D721Med (cell line): ENCODE results near the gene DDX10.

ENCODE experiments used
- DNase-seq: peaks from one replicate; pipeline ENCODE4 v3.0.0; 2011; ENCODE audit warnings: low spot score; ENCODE audit not compliant: insufficient read length
- FAIRE-seq: peaks from 2 replicates; lab custom pipeline; 2011; peaks lifted over from hg19 to GRCh38; lab: Jason Lieb, UNC
- TF ChIP-seq, protein P1 (sequence below): IDR thresholded peaks from 2 replicates; pipeline ENCODE4 v1.5.1; 2012; ENCODE audit warnings: mild to moderate bottlenecking, control low read depth; ENCODE audit not compliant: insufficient read depth; ENCODE audit errors: missing control alignments

DDX10 gene

DNA sequence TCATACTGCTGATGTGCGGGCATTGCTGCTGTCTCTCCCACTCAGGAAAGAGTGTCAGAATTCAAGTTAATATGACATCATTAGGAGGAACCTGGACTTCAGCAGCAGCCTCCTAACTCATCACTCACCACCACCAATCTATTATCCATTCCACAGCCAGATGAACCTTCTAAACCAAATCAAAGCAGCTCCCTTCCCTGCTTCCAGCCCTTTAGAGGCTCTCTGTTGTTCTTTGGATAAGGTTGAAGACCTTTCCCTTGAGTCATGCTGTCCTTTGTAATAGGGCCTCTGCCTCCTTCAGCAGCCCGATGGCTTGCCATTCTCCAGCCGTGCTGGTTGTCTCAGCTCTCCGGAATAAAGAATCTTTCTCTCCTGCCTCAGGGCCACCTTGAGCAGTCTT lies 301.3 kb downstream of the DDX10 start:
- TF ChIP-seq, protein P1, sequence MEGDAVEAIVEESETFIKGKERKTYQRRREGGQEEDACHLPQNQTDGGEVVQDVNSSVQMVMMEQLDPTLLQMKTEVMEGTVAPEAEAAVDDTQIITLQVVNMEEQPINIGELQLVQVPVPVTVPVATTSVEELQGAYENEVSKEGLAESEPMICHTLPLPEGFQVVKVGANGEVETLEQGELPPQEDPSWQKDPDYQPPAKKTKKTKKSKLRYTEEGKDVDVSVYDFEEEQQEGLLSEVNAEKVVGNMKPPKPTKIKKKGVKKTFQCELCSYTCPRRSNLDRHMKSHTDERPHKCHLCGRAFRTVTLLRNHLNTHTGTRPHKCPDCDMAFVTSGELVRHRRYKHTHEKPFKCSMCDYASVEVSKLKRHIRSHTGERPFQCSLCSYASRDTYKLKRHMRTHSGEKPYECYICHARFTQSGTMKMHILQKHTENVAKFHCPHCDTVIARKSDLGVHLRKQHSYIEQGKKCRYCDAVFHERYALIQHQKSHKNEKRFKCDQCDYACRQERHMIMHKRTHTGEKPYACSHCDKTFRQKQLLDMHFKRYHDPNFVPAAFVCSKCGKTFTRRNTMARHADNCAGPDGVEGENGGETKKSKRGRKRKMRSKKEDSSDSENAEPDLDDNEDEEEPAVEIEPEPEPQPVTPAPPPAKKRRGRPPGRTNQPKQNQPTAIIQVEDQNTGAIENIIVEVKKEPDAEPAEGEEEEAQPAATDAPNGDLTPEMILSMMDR: no peak
- no peak for FAIRE-seq
- no peak for DNase-seq

DNA sequence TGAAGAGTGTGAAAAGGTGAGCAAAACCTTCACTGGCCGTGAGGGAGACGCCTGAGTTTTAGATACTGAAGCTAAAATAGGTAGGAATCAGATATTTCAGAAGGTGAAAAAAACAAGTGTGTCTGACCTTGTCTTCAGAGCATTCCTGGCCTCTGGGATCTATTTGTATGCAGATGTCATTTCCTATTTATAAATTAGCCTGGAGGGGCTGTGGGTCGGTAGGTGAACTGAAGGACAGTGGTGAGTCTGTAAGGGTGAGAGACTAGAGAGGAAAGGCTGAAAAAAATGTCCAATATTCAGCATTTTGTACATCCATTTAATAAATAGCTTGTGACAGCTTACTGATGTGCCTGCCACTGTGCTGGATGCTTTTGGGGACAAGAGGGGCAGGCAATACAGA lies 302.1 kb downstream of the DDX10 start:
- TF ChIP-seq, protein P1: no peak
- DNase-seq: no peak
- FAIRE-seq: no peak

DNA sequence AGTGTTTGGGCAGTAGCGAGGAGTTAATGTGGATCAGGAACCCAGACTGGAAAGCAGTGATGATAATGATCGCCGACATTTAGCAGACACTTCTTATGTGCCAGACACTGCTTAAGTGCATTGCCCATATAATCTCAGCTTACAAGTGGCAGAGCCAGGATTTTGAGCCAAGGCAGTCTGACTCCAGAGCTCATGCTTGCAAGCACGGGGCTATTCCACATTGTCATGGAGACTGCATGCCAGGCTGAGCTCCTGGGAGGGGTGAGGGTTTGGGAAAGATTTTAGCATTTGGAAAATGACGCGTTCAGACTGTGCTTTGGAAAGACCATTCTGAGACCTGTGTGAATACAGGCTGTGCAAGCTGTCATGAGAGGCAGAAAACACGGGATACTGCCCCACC lies 302.7 kb downstream of the DDX10 start:
- TF ChIP-seq, protein P1: no peak
- DNase-seq: peak; percentile 20

DNA sequence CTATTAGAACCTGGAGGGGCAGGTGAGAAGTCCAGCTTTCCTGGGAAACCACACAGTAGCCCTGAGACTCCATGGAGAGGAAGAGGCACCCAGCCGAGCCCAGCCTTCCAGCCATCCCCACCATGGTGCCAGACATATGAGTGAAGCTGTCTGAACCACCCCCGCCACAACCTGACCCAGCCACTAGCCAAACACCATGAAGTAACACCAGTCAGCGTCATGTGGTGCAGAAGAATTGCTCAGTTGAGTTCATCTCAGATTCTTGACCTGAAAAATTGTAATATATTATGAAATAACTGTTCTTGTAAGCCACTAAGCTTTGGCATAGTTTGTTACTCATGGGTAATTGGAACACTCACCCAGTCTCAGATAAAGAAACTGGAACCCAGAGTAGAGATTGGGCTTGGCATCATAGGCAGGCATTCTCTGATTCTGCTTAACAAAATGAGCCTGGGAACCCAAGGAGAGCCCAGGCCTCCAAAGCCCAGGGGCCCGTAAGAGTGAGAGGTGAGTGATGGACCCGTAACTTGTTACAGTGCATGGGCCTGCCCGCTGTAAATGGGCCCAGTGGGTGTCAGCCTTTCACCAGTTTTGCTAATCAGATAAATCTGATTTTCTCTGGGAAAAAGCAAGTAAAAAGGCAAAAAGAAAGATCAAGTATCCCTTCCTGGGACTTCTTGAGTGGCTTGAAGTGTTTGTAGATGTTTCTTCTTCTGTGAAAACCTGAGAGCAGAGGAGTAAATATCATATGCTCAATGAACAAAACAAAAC lies 305.5 kb downstream of the DDX10 start:
- TF ChIP-seq, protein P1: no peak
- DNase-seq (no peak), FAIRE-seq (no peak)

More for the DNA sequence above, 302.7 kb downstream of the DDX10 start:
- FAIRE-seq: no peak

DNA sequence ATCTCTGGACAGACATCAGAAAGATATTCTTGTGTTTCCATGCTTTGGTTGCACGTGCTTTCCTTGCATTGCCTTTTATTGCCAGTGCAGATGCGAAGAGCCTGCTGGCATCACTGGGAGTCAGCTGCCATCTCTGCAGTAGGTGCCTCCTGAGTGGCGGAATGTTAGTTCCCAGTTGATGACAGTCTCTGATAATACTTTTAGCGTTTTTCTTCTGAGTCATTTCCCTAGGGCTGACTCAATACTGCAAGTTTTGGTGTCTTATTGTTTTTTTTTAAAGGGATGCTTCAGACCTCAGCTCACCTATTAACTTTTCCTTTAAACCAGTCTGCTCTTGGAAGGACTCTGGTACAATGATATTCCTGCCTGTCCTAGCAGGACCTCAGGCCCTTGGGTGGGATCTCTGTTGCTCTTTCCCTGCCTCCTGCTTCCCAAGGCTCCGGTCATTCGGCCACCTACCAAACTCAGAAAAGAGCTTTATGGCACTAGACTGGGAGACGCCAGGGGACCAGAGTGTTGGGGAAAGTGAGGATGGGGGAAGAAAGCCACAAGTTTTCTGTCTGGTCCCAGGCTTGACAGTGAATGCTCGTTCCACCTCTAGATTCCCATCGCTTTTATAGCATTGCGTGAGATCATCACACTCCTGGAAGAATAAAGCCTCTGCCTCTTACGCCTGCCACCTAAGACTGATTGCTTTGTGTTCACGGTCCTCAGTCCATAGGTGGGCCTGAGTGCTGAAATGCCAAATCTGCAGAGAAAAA lies 308.7 kb downstream of the DDX10 start:
- FAIRE-seq (no peak), DNase-seq (no peak)
- TF ChIP-seq, protein P1: no peak

DNA sequence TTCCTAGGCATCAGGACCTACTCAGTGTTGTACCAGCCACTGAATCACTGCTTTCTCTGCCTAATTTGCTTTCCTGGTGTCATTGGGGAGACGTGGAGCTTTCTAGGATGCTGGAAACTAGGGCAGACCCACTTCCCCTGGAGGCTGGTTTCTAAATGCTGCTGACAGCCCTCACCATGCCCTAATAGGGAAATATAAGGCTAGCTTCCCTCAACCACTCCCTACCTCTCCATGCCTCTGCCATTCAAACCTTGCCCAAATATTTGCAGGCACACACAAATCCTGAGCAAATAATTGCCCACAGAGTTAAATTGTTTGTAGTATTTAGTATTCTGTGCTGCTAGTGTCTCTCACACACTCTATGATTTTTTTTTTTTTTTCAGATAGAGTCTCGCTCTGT lies 310.2 kb downstream of the DDX10 start:
- no peak for DNase-seq
- TF ChIP-seq, protein P1: no peak
- FAIRE-seq: no peak

DNA sequence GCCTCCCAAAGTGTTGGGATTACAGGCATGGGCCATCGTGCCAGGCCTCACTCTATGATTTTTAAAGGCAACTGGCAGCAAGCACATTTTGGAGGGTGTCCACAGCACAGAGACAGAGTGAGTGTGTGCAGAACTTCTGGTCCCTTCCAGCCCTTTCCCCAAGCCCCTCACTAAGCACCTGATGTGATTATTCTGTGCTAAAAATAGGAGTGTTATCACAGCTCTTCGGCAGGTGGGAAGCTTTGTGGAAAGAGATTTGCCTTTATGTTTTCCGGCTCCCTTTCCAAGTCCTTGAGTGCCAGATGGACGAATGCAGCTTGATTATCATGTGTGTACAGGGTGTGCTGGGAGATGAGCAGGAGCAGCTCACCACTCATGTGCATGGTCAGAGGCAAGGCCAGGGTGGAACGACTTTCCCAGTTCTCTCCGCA lies 310.8 kb downstream of the DDX10 start:
- DNase-seq (peak; percentile 31), FAIRE-seq (no peak)
- TF ChIP-seq, protein P1: no peak
